ENCODE data around the gene LSM4. TPM values are rescaled to one million over a fixed set of nuclear protein-coding genes. Genes with fewer than 3 reads are reported as not detected.

LSM4 gene
- total RNA-seq, 1 donor from 2014 or later = 72.2 TPM

- DNase-seq = peak; percentile 71
Observed at GRCh38 chr19:18291590-18292461, 31.1 kb downstream of the LSM4 start.

GRCh38 chr19:18291019-18291524 is 31.8 kb downstream of the LSM4 start:
- no peak for DNase-seq

GRCh38 chr19:18290302-18291018 is 32.4 kb downstream of the LSM4 start:
- no peak for DNase-seq

GRCh38 chr19:18289471-18290301 is 33.2 kb downstream of the LSM4 start:
- no peak for DNase-seq

- no peak for DNase-seq
Observed at GRCh38 chr19:18287836-18288772, 34.8 kb downstream of the LSM4 start.

- no peak for DNase-seq
Observed at GRCh38 chr19:18286973-18287635, 35.8 kb downstream of the LSM4 start.

- DNase-seq = no peak
Observed at GRCh38 chr19:18284712-18285360, 38.0 kb downstream of the LSM4 start.

GRCh38 chr19:18283338-18283737 is 39.5 kb downstream of the LSM4 start:
- DNase-seq = no peak

GRCh38 chr19:18282788-18283141 is 40.1 kb downstream of the LSM4 start:
- DNase-seq = no peak

GRCh38 chr19:18282021-18282787 is 40.7 kb downstream of the LSM4 start:
- no peak for DNase-seq

GRCh38 chr19:18281082-18282020 is 41.5 kb downstream of the LSM4 start, which contains the start of gene JUND:
TSS of gene JUND (minus strand) at chr19:18281622. CDS start at chr19:18281484, 138 bp downstream.
- DNase-seq = peak; percentile 93

- peak; percentile 66 for DNase-seq
Observed at GRCh38 chr19:18280247-18281081, 42.4 kb downstream of the LSM4 start.

GRCh38 chr19:18279516-18280246 is 43.2 kb downstream of the LSM4 start:
- peak; percentile 92 for DNase-seq

GRCh38 chr19:18279266-18279515 is 43.7 kb downstream of the LSM4 start:
- no peak for DNase-seq

- no peak for DNase-seq
Observed at GRCh38 chr19:18278521-18279265, 44.2 kb downstream of the LSM4 start.

GRCh38 chr19:18274781-18275356 is 48.0 kb downstream of the LSM4 start:
- DNase-seq = peak; percentile 78
